Uterus (tissue), 4 donors: ENCODE measurements around the gene ELOF1. TPM values are rescaled to one million over a fixed set of nuclear protein-coding genes. Genes with fewer than 3 reads are reported as not detected.

Experiments
- DNase-seq, 2 donors: peaks; one replicate each; pipeline ENCODE4 v3.0.0-alpha.2; 2019 to 2020
- H3K27ac ChIP-seq, 2 donors: fragments of 200-600 bp; sonication (generic); 1 replicate in 1 of 2; 2 replicates in 1 of 2; pipeline ENCODE4 v1.5.1; 2016 to 2018
- H3K27me3 ChIP-seq, 2 donors: fragments of 200-600 bp; sonication (generic); one replicate each; pipeline ENCODE4 v1.5.1; 2018 to 2019; ENCODE audit warnings: control low read depth in 1 of 2
- H3K36me3 ChIP-seq, 2 donors: fragments of 200-600 bp; sonication (generic); one replicate each; pipeline ENCODE4 v1.5.1; 2019; ENCODE audit warnings: control low read depth in 1 of 2
- H3K4me1 ChIP-seq, 2 donors: fragments of 200-600 bp; sonication (generic); one replicate each; pipeline ENCODE4 v1.5.1; 2018 to 2019; ENCODE audit warnings: control low read depth in 1 of 2
- H3K4me3 ChIP-seq, 2 donors: fragments of 200-600 bp; sonication (generic); 1 replicate in 1 of 2; 2 replicates in 1 of 2; pipeline ENCODE4 v1.5.1; 2018 to 2019; ENCODE audit warnings: mild to moderate bottlenecking in 1 of 2
- H3K9me3 ChIP-seq, 2 donors: fragments of 200-600 bp; sonication (generic); one replicate each; pipeline ENCODE4 v1.5.1; 2019; ENCODE audit warnings: control low read depth in 1 of 2
- CTCF ChIP-seq, 4 experiments: fragments of 200-600 bp in 2 of 4; fragments of 450-650 bp in 2 of 4; sonication (generic) in 2 of 4; IDR thresholded peaks; one replicate each; pipeline ENCODE4 v1.5.1; 2016 to 2019; ENCODE audit warnings: antibody characterized with exemption in 4 of 4, mild to moderate bottlenecking in 2 of 4, moderate library complexity in 1 of 4
- POLR2A ChIP-seq, 2 donors: fragments of 450-650 bp; IDR thresholded peaks; one replicate each; pipeline ENCODE4 v1.6.1; 2016; ENCODE audit warnings: antibody characterized with exemption in 2 of 2, mild to moderate bottlenecking in 1 of 2, moderate library complexity in 1 of 2
- intact Hi-C: fragments of 100-400 bp; cut with DNase I; formaldehyde crosslinking; loops from one replicate; pipeline ENCODE4 v1.15.1; 2023; ENCODE audit warnings: low total_unique reads
- total RNA-seq, 4 donors: library from RNA; depleted of rRNA in 3 of 4; stranded (reverse); fragments of >200 nt in 3 of 4; gene quantifications; one replicate each; pipeline versions ENCODE4 v1.1.0 to v1.2.4, GENCODE V29; 2014 to 2023
- donor health status: DM: yes; HTN: yes; CAD: no.

ELOF1 gene
- total RNA-seq, 4 donors from 2014 or later, result 19.7 to 89.4 (median 38.9) TPM

- H3K4me3 ChIP-seq, result no peak overlapping the region
- TF ChIP-seq POLR2A (IDR thresholded peaks at IDR 0.05), result no peak
- TF ChIP-seq CTCF (IDR thresholded peaks at IDR 0.05), result no peak
- DNase-seq, result no peak
- intact Hi-C loops, result no loop called here
- H3K27ac ChIP-seq, result no peak overlapping the region
- no peaks in the 10 kb centered on the region for H3K9me3 ChIP-seq
- H3K36me3 ChIP-seq, result no peaks in the 10 kb centered on the region
- peaks cover 0 to 12% of the 10 kb centered on the region in 2 donors for H3K4me1 ChIP-seq
- no peaks in the 10 kb centered on the region for H3K27me3 ChIP-seq
These were observed 2.2 kb downstream of the ELOF1 start for GRCh38 chr19:11556634-11557420.

GRCh38 chr19:11555246-11555645, 3.8 kb downstream of the ELOF1 start:
- Histone ChIP-seq H3K9me3 (no peaks in the 10 kb centered on the region), H3K4me1 (peaks cover 0 to 15% of the 10 kb centered on the region in 2 donors), H3K27me3 (no peaks in the 10 kb centered on the region), H3K4me3 (no peak overlapping the region), H3K36me3 (no peaks in the 10 kb centered on the region), H3K27ac (no peak overlapping the region)
- DNase-seq, result no peak
- intact Hi-C loops, result no loop called here
- no peak for TF ChIP-seq CTCF (IDR thresholded peaks at IDR 0.05)
- TF ChIP-seq POLR2A (IDR thresholded peaks at IDR 0.05), result no peak

- Histone ChIP-seq H3K4me1 (peaks cover 0 to 23% of the 10 kb centered on the region in 2 donors), H3K9me3 (no peaks in the 10 kb centered on the region), H3K36me3 (no peaks in the 10 kb centered on the region), H3K4me3 (no peak overlapping the region), H3K27me3 (no peaks in the 10 kb centered on the region), H3K27ac (no peak overlapping the region)
- intact Hi-C loops, result no loop called here
- no peak for TF ChIP-seq POLR2A (IDR thresholded peaks at IDR 0.05)
- no peak for TF ChIP-seq CTCF (IDR thresholded peaks at IDR 0.05)
- no peak for DNase-seq
These were observed 4.9 kb downstream of the ELOF1 start for GRCh38 chr19:11554160-11554559.

GRCh38 chr19:11552666-11553372, 6.2 kb downstream of the ELOF1 start:
- peaks cover 0 to 16% of the 10 kb centered on the region in 2 donors for H3K4me1 ChIP-seq
- intact Hi-C loops, result no loop called here
- no peaks in the 10 kb centered on the region for H3K36me3 ChIP-seq
- no peaks in the 10 kb centered on the region for H3K27me3 ChIP-seq
- DNase-seq, result no peak
- TF ChIP-seq POLR2A (IDR thresholded peaks at IDR 0.05), result no peak
- TF ChIP-seq CTCF (IDR thresholded peaks at IDR 0.05), result no peak
- H3K9me3 ChIP-seq, result no peaks in the 10 kb centered on the region
- no peak overlapping the region for H3K4me3 ChIP-seq
- H3K27ac ChIP-seq, result peak overlapping the region; percentile 84 to 91
